Keratinocyte (primary cell): ENCODE measurements around the gene MCM5.

ENCODE experiments used
- EZH2 ChIP-seq: IDR thresholded peaks from one replicate; pipeline ENCODE4 v1.6.1; 2012; ENCODE audit warnings: inconsistent platforms, mild to moderate bottlenecking, low read length, moderate library complexity
- TF ChIP-seq, protein P1 (sequence below), 3 experiments: IDR thresholded peaks in 1 of 3; conservative IDR thresholded peaks in 1 of 3; optimal IDR thresholded peaks in 1 of 3; 2 replicates in 2 of 3; 3 replicates in 1 of 3; pipeline versions ENCODE3 to v1.5.1; 2011; ENCODE audit warnings: low read length in 3 of 3, mild to moderate bottlenecking in 3 of 3, moderate library complexity in 2 of 3, control low read depth in 1 of 3, inconsistent platforms in 1 of 3; ENCODE audit not compliant: insufficient read depth in 2 of 3; ENCODE audit errors: extremely low read depth in 1 of 3

DNA sequence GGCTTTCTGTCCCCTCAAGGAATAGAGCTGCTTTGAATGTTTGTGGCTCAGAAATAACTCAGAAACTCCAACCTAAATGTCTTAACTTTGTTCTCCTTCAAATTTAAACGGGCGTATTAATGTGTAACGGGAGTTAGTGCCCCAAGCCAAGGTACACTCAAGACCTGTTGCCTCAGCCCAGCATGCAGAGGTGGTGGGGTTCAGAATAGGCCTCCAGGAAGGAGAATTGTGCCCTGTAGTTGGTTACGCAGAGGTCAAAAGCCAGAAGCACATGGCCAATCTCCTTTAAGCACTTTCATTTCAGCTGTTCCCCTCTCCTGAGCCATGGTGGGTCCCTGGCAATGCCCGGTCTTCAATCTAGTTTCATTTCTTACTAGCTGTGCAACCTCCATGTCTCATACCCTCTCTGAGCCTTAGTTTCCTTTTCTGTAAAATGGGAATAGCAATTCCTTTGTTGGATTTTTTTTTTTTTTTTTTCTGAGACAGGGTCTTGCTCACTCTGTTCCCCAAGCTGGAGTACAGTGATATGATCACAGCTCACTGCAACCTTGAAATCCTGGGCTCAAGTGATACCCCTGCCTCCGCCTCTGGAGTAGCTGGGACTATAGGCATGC is 14.9 kb upstream of the MCM5 start:
- TF ChIP-seq, protein P1, sequence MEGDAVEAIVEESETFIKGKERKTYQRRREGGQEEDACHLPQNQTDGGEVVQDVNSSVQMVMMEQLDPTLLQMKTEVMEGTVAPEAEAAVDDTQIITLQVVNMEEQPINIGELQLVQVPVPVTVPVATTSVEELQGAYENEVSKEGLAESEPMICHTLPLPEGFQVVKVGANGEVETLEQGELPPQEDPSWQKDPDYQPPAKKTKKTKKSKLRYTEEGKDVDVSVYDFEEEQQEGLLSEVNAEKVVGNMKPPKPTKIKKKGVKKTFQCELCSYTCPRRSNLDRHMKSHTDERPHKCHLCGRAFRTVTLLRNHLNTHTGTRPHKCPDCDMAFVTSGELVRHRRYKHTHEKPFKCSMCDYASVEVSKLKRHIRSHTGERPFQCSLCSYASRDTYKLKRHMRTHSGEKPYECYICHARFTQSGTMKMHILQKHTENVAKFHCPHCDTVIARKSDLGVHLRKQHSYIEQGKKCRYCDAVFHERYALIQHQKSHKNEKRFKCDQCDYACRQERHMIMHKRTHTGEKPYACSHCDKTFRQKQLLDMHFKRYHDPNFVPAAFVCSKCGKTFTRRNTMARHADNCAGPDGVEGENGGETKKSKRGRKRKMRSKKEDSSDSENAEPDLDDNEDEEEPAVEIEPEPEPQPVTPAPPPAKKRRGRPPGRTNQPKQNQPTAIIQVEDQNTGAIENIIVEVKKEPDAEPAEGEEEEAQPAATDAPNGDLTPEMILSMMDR (optimal IDR thresholded peaks at IDR 0.05 in 1 of 3, IDR thresholded peaks at IDR 0.05 in 1 of 3, conservative IDR thresholded peaks at IDR 0.05 in 1 of 3; ENCODE audit: extremely low read depth in 1 of 3, insufficient read depth in 2 of 3, low read length in 3 of 3), result no peak
- TF ChIP-seq EZH2, result no peak
